ENCODE results near the gene RAB44. TPM values are rescaled to one million over a fixed set of nuclear protein-coding genes. Genes with fewer than 3 reads are reported as not detected.

Gene RAB44
- total and polyA plus RNA-seq, 3 donors from 2014 or later: 0.09 to 0.56 (median 0.24) TPM

- no peak for DNase-seq
- H3K27me3 ChIP-seq: no peaks in the 10 kb centered on the region
- no peaks in the 10 kb centered on the region for H3K4me1 ChIP-seq
- no peak overlapping the region for H3K27ac ChIP-seq
- 87 to 88% methylated on average over 11 of the region's 11 CpGs for WGBS, 2 donors
- H3K9me3 ChIP-seq: no peaks in the 10 kb centered on the region
- no peaks in the 10 kb centered on the region for H3K36me3 ChIP-seq (ENCODE audit: low read depth, missing control alignments)
- no peak overlapping the region for H3K4me3 ChIP-seq
- intact Hi-C loops (cut with DNase I; ENCODE audit: low total_unique reads): no loop called here
- TF ChIP-seq CTCF (IDR thresholded peaks at IDR 0.05) (no peak), POLR2A (IDR thresholded peaks at IDR 0.05) (no peak)
These were observed 43.2 kb downstream of the RAB44 start for GRCh38 chr6:36740818-36741179.

- no peak for DNase-seq
- Histone ChIP-seq H3K27me3 (no peaks in the 10 kb centered on the region), H3K9me3 (no peaks in the 10 kb centered on the region), H3K4me1 (no peaks in the 10 kb centered on the region), H3K27ac (no peak overlapping the region), H3K4me3 (no peak overlapping the region), H3K36me3 (ENCODE audit: low read depth, missing control alignments) (no peaks in the 10 kb centered on the region)
- TF ChIP-seq CTCF (IDR thresholded peaks at IDR 0.05) (no peak), POLR2A (IDR thresholded peaks at IDR 0.05) (no peak)
- WGBS, 2 donors: 91 to 95% methylated on average over 14 to 19 of the region's 19 CpGs
- intact Hi-C loops (cut with DNase I; ENCODE audit: low total_unique reads): no loop called here
These were observed 44.5 kb downstream of the RAB44 start for GRCh38 chr6:36742146-36742545.

DNA sequence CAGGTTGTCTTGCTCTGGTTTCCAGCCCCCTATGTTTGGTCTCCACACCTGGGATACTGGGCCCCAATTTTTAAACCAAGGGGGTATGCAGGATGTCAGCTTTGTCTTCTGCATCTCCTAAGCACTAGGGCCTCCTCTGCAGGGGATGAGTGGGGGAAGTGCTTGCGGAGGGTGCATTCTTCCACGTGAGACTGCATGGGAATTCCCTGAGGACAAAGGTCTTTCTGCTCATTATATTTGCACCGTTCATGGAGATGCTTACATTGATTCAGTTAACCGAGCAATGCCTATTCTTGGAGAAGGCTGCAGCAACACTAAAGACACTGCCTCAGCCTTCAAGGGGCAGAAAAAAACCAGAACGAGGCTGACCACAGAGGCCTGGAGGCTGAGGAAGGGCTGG lies 45.4 kb downstream of the RAB44 start:
- Histone ChIP-seq H3K4me1 (no peaks in the 10 kb centered on the region), H3K4me3 (no peak overlapping the region), H3K9me3 (no peaks in the 10 kb centered on the region), H3K27me3 (no peaks in the 10 kb centered on the region), H3K36me3 (ENCODE audit: low read depth, missing control alignments) (no peaks in the 10 kb centered on the region), H3K27ac (no peak overlapping the region)
- 80 to 87% methylated on average over 5 of the region's 5 CpGs for WGBS, 2 donors
- intact Hi-C loops (cut with DNase I; ENCODE audit: low total_unique reads): no loop called here
- TF ChIP-seq POLR2A (IDR thresholded peaks at IDR 0.05) (no peak), CTCF (IDR thresholded peaks at IDR 0.05) (no peak)
- DNase-seq: no peak

- Histone ChIP-seq H3K4me1 (no peaks in the 10 kb centered on the region), H3K27me3 (no peaks in the 10 kb centered on the region), H3K36me3 (ENCODE audit: low read depth, missing control alignments) (no peaks in the 10 kb centered on the region), H3K27ac (no peak overlapping the region), H3K4me3 (no peak overlapping the region), H3K9me3 (no peaks in the 10 kb centered on the region)
- intact Hi-C loops (cut with DNase I; ENCODE audit: low total_unique reads): no loop called here
- 83 to 89% methylated on average over 6 to 24 of the region's 24 CpGs for WGBS, 2 donors
- no peak for TF ChIP-seq CTCF (IDR thresholded peaks at IDR 0.05)
- TF ChIP-seq POLR2A (IDR thresholded peaks at IDR 0.05): no peak
- DNase-seq: no peak
These were observed 46.1 kb downstream of the RAB44 start for GRCh38 chr6:36743538-36744303.

DNA sequence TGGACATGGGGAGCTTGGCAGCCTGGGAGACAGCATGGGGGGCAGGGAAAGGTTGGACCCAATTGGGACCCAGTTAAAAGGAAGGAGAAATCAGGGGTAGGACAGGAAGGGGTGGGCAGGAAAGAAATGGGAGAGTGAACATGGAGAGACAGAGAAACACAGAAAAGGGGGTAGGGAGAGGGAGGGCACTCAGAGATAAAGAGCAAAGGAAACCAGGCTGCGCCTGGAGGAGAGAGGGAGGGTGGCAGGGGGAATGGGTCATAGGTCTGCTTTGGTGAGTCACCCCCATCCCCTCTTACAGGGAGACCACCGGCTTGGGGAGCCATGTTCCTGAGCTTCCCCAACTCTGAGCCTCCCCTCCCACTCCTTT lies 46.7 kb downstream of the RAB44 start:
- intact Hi-C loops (cut with DNase I; ENCODE audit: low total_unique reads): no loop called here
- Histone ChIP-seq H3K4me3 (no peak overlapping the region), H3K36me3 (ENCODE audit: low read depth, missing control alignments) (no peaks in the 10 kb centered on the region), H3K27me3 (no peaks in the 10 kb centered on the region), H3K9me3 (no peaks in the 10 kb centered on the region), H3K4me1 (no peaks in the 10 kb centered on the region), H3K27ac (no peak overlapping the region)
- 60 to 72% methylated on average over 2 of the region's 2 CpGs for WGBS, 2 donors
- no peak for DNase-seq
- no peak for TF ChIP-seq POLR2A (IDR thresholded peaks at IDR 0.05)
- TF ChIP-seq CTCF (IDR thresholded peaks at IDR 0.05): no peak

All from testis (tissue), 3 donors.